GM12878 (cell line): ENCODE results near the gene DNPEP. TPM values are rescaled to one million over a fixed set of nuclear protein-coding genes. Genes with fewer than 3 reads are reported as not detected.

Source experiments
- ATAC-seq: fragments of 200-7000 bp; cut with Tn5 transposase; 3 replicates; pipeline ENCODE4 v1.9.1; 2020; ENCODE audit warnings: mild to moderate bottlenecking, moderate library complexity
- BruUV-seq: library from RNA; stranded (reverse); fragments of 400-500 nt; replicated peaks from 2 replicates; lab custom pipeline; 2021; lab: Mats Ljungman, UMichigan
- CTCF ChIA-PET: fragments of 300-600 bp; sonication (Branson Sonifier 250); formaldehyde crosslinking; extraction: SDS; loops from one replicate; lab custom pipeline; 2021; ENCODE audit warnings: inconsistent platforms; lab: Yijun Ruan, JAX
- POLR2A ChIA-PET: fragments of 350-600 bp; formaldehyde crosslinking; extraction: SDS; loops from one replicate; lab custom pipeline; 2021; ENCODE audit warnings: inconsistent platforms; lab: Charles Lee
- RAD21 ChIA-PET: fragments of 300-600 bp; sonication (Branson Sonifier 250); formaldehyde crosslinking; loops from one replicate; lab custom pipeline; 2023; ENCODE audit warnings: antibody characterized with exemption; ENCODE audit not compliant: unreplicated experiment; lab: Charles Lee
- SMC1A ChIA-PET: fragments of 300-600 bp; sonication (Branson Sonifier 250); formaldehyde crosslinking; loops from one replicate; lab custom pipeline; 2023; ENCODE audit not compliant: unreplicated experiment, uncharacterized antibody; lab: Charles Lee
- DNase-seq: peaks from one replicate; pipeline ENCODE4 v3.0.0-alpha.2; 2011; ENCODE audit warnings: low read depth, low spot score
- FAIRE-seq: peaks from 3 replicates; lab custom pipeline; 2011; peaks lifted over from hg19 to GRCh38; lab: Jason Lieb, UNC
- H2AFZ ChIP-seq: 2 replicates; pipeline ENCODE4 v1.6.0; 2011; ENCODE audit warnings: low read depth, low read length, control low read depth; ENCODE audit not compliant: control insufficient read depth
- H3K27ac ChIP-seq: 2 replicates; pipeline ENCODE4 v1.5.1; 2011; ENCODE audit warnings: control low read depth; ENCODE audit not compliant: control insufficient read depth, insufficient read depth
- H3K27me3 ChIP-seq, 2 experiments: replicated peaks in 1 of 2; 2 replicates each; pipeline versions ENCODE4 v1.6.0 to v1.6.1; 2011; ENCODE audit warnings: low read length in 1 of 2; ENCODE audit not compliant: control insufficient read depth in 2 of 2, insufficient read depth in 2 of 2
- H3K36me3 ChIP-seq, 2 experiments: 2 replicates each; pipeline ENCODE4 v1.5.1; 2011; ENCODE audit warnings: low read length in 1 of 2; ENCODE audit not compliant: control insufficient read depth in 2 of 2, insufficient read depth in 2 of 2
- H3K4me1 ChIP-seq: 2 replicates; pipeline ENCODE4 v1.6.1; 2011; ENCODE audit warnings: mild to moderate bottlenecking, low read length, moderate library complexity, mixed read lengths; ENCODE audit not compliant: control insufficient read depth, insufficient read depth
- H3K4me2 ChIP-seq: 2 replicates; pipeline ENCODE4 v1.6.0; 2011; ENCODE audit warnings: control low read depth; ENCODE audit not compliant: control insufficient read depth, insufficient read depth
- H3K4me3 ChIP-seq: fragments of 200-600 bp; sonication (generic); 2 replicates; pipeline ENCODE4 v1.5.1; 2016
- H3K79me2 ChIP-seq: 2 replicates; pipeline ENCODE4 v1.6.0; 2011; ENCODE audit warnings: low read length; ENCODE audit not compliant: control insufficient read depth, insufficient read depth
- H3K9ac ChIP-seq: 2 replicates; pipeline ENCODE4 v1.8.0; 2011; ENCODE audit warnings: low read length, control low read depth, mixed read lengths; ENCODE audit not compliant: control insufficient read depth, insufficient read depth
- H3K9me3 ChIP-seq: replicated peaks from 3 replicates; pipeline ENCODE4 v1.5.1; 2011; ENCODE audit warnings: mild to moderate bottlenecking, low read length; ENCODE audit not compliant: control insufficient read depth, insufficient read depth
- H4K20me1 ChIP-seq: 2 replicates; pipeline ENCODE4 v1.6.0; 2011; ENCODE audit not compliant: control insufficient read depth, insufficient read depth
- CHD4 ChIP-seq: fragments of 200-600 bp; sonication (generic); IDR thresholded peaks from 2 replicates; pipeline ENCODE4 v1.6.1; 2016; ENCODE audit warnings: mild to moderate bottlenecking
- MXI1 ChIP-seq: fragments of 150-350 bp; IDR thresholded peaks from 2 replicates; pipeline ENCODE4 v1.6.1; 2011; ENCODE audit warnings: low read depth, mild to moderate bottlenecking, inconsistent platforms, low read length, improper control_type of control experiment
- MYB ChIP-seq: fragments of 150-350 bp; IDR thresholded peaks from 2 replicates; pipeline ENCODE4 v1.6.1; 2014; ENCODE audit warnings: mild to moderate bottlenecking, low read depth, low read length, borderline replicate concordance
- NRF1 ChIP-seq: conservative IDR thresholded peaks from 2 replicates; pipeline ENCODE4 v1.6.1; 2011; ENCODE audit warnings: mild to moderate bottlenecking, low read depth, low read length, improper control_type of control experiment
- PML ChIP-seq: IDR thresholded peaks from 2 replicates; pipeline ENCODE4 v1.6.1; 2012; ENCODE audit warnings: low read length, inconsistent platforms
- SIX5 ChIP-seq: IDR thresholded peaks from 2 replicates; pipeline ENCODE4 v1.6.1; 2011; ENCODE audit warnings: mild to moderate bottlenecking, low read depth, low read length, moderate library complexity; ENCODE audit not compliant: severe bottlenecking
- SMAD1 ChIP-seq: fragments of 450-650 bp; IDR thresholded peaks from 2 replicates; pipeline ENCODE4 v1.6.1; 2018; ENCODE audit warnings: mild to moderate bottlenecking, low read depth; ENCODE audit not compliant: partially characterized antibody
- YBX1 ChIP-seq: fragments of 450-650 bp; IDR thresholded peaks from 2 replicates; pipeline ENCODE4 v1.6.1; 2016; ENCODE audit warnings: antibody characterized with exemption
- ZNF217 ChIP-seq: fragments of 450-650 bp; IDR thresholded peaks from 2 replicates; pipeline ENCODE4 v1.6.1; 2017; ENCODE audit warnings: antibody characterized with exemption, mild to moderate bottlenecking
- WGBS: methylation state at CpG from one replicate; pipeline ENCODE4 v1.1.6; 2016; ENCODE audit warnings: low lambda C conversion rate; ENCODE audit not compliant: insufficient replicate concordance, insufficient coverage; ENCODE audit errors: missing lambda C conversion rate; 5-methylcytosine and 5-hydroxymethylcytosine counted together
- in situ Hi-C: fragments of 300-500 bp; cut with MboI; formaldehyde crosslinking; loops from 9 replicates; pipeline ENCODE4 v1.14.3; 2018; ENCODE audit warnings: mixed read lengths
- intact Hi-C: fragments of 100-400 bp; cut with micrococcal nuclease; formaldehyde crosslinking; loops from one replicate; pipeline ENCODE4 v1.14.2; 2022; ENCODE audit not compliant: unreplicated experiment
- polyA plus RNA-seq, 11 experiments: library from polyadenylated mRNA; depleted of rRNA in 4 of 11; unstranded in 6 of 11; stranded (reverse) in 5 of 11; fragments of >200 nt; fragmentation: Nextera tagmentation in 4 of 11; fragmentation: Illumina TruSeq in 1 of 11; extraction: Ambion mirVana in 4 of 11; extraction: Trizol in 1 of 11; gene quantifications; 1 replicate in 1 of 11; 2 replicates in 10 of 11; pipeline versions ENCODE4 v1.2.1 to v1.2.3, GENCODE V29; 2011 to 2016; ENCODE audit warnings: inconsistent platforms in 2 of 11, missing spikeins in 2 of 11, low read depth in 1 of 11
- total RNA-seq, 4 experiments: library from RNA; depleted of rRNA in 3 of 4; stranded (reverse); fragments of >200 nt in 3 of 4; fragmentation: Illumina TruSeq in 1 of 4; extraction: Trizol in 1 of 4; gene quantifications; 2 replicates each; pipeline versions ENCODE4 v1.2.1 to v1.2.3, GENCODE V29; 2013 to 2021
- TF ChIP-seq, protein P1 (sequence below): fragments of 450-650 bp; formaldehyde crosslinking; IDR thresholded peaks from 2 replicates; pipeline ENCODE4 v1.4.0; 2022; ENCODE audit warnings: mild to moderate bottlenecking, moderate library complexity
- TF ChIP-seq, protein P2 (sequence below): IDR thresholded peaks from 2 replicates; pipeline ENCODE4 v1.6.1; 2011; ENCODE audit warnings: low read depth, low read length, improper control_type of control experiment, borderline replicate concordance
- TF ChIP-seq, protein P3 (sequence below), 3 experiments: IDR thresholded peaks in 2 of 3; conservative IDR thresholded peaks in 1 of 3; 2 replicates each; pipeline ENCODE4 v1.5.1; 2011; ENCODE audit warnings: low read depth in 3 of 3, low read length in 3 of 3, mild to moderate bottlenecking in 3 of 3, control low read depth in 2 of 3, moderate library complexity in 2 of 3, inconsistent platforms in 1 of 3, mixed read lengths in 1 of 3; ENCODE audit not compliant: control insufficient read depth in 2 of 3, insufficient read depth in 1 of 3; ENCODE audit errors: extremely low read depth in 1 of 3
- TF ChIP-seq, protein P4 (sequence below): IDR thresholded peaks from 2 replicates; pipeline ENCODE4 v1.6.1; 2011; ENCODE audit warnings: borderline replicate concordance, low read depth, mild to moderate bottlenecking, moderate library complexity, mixed read lengths, low read length; ENCODE audit not compliant: insufficient read depth; ENCODE audit errors: extremely low read length
- TF ChIP-seq, protein P5 (sequence below): IDR thresholded peaks from 2 replicates; pipeline ENCODE4 v1.6.1; 2011; ENCODE audit warnings: low read depth, mild to moderate bottlenecking, low read length, moderate library complexity, borderline replicate concordance; ENCODE audit errors: extremely low read depth
- TF ChIP-seq, protein P6 (sequence below): IDR thresholded peaks from 2 replicates; pipeline ENCODE4 v1.6.1; 2012; ENCODE audit warnings: low read length, inconsistent platforms

Gene DNPEP
- total and polyA plus RNA-seq, 10 of the 15 experiments (the other 5 are each of a cell fraction or from before 2014, with no cell fraction given) = 33.1 to 82.0 (median 64.1) TPM

DNA sequence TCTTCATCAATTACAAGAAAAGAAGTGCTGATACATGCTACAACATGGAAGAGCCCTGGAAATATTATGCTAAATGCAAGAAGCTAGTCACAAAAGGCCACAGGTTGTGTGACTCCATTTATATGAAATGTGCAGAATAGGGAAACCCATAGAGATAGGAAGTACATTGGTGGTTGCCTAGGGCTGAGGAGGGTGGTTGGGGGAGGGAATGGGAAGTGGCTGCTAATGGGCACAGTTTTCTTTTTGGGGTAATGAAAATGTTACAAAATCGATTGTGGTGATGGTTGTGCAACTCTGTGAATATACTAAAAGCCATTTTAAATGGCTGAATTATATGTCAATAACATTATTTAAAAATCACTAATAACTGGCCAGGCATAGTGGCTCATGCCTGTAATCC, 30.9 kb downstream of the DNPEP start:
- intact Hi-C loops = no loop called here
- BruUV-seq = no TSS peak
- CTCF ChIA-PET = interaction anchor here (0.7 to 1.5 kb wide), 3 partner anchors 57 to 198 kb away, joined by 3 read pairs; no protein-coding TSS in a partner anchor
- no peak for TF ChIP-seq CHD4
- TF ChIP-seq, protein P1, sequence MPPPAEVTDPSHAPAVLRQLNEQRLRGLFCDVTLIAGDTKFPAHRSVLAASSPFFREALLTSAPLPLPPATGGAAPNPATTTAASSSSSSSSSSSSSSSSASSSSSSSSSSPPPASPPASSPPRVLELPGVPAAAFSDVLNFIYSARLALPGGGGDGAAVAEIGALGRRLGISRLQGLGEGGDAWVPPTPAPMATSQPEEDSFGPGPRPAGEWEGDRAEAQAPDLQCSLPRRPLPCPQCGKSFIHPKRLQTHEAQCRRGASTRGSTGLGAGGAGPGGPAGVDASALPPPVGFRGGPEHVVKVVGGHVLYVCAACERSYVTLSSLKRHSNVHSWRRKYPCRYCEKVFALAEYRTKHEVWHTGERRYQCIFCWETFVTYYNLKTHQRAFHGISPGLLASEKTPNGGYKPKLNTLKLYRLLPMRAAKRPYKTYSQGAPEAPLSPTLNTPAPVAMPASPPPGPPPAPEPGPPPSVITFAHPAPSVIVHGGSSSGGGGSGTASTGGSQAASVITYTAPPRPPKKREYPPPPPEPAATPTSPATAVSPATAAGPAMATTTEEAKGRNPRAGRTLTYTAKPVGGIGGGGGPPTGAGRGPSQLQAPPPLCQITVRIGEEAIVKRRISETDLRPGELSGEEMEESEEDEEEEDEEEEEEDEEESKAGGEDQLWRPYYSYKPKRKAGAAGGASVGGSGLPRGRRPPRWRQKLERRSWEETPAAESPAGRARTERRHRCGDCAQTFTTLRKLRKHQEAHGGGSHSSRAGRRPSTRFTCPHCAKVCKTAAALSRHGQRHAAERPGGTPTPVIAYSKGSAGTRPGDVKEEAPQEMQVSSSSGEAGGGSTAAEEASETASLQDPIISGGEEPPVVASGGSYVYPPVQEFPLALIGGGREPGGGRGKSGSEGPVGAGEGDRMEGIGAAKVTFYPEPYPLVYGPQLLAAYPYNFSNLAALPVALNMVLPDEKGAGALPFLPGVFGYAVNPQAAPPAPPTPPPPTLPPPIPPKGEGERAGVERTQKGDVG = no peak
- no peak for TF ChIP-seq MYB
- TF ChIP-seq, protein P2, sequence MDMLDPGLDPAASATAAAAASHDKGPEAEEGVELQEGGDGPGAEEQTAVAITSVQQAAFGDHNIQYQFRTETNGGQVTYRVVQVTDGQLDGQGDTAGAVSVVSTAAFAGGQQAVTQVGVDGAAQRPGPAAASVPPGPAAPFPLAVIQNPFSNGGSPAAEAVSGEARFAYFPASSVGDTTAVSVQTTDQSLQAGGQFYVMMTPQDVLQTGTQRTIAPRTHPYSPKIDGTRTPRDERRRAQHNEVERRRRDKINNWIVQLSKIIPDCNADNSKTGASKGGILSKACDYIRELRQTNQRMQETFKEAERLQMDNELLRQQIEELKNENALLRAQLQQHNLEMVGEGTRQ = no peak
- TF ChIP-seq, protein P3, sequence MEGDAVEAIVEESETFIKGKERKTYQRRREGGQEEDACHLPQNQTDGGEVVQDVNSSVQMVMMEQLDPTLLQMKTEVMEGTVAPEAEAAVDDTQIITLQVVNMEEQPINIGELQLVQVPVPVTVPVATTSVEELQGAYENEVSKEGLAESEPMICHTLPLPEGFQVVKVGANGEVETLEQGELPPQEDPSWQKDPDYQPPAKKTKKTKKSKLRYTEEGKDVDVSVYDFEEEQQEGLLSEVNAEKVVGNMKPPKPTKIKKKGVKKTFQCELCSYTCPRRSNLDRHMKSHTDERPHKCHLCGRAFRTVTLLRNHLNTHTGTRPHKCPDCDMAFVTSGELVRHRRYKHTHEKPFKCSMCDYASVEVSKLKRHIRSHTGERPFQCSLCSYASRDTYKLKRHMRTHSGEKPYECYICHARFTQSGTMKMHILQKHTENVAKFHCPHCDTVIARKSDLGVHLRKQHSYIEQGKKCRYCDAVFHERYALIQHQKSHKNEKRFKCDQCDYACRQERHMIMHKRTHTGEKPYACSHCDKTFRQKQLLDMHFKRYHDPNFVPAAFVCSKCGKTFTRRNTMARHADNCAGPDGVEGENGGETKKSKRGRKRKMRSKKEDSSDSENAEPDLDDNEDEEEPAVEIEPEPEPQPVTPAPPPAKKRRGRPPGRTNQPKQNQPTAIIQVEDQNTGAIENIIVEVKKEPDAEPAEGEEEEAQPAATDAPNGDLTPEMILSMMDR (IDR thresholded peaks at IDR 0.05 in 2 of 3, conservative IDR thresholded peaks at IDR 0.05 in 1 of 3; ENCODE audit: control insufficient read depth in 2 of 3, extremely low read depth in 1 of 3, insufficient read depth in 1 of 3, low read depth in 3 of 3, low read length in 3 of 3) = no peak
- no peak for TF ChIP-seq SMAD1
- TF ChIP-seq ZNF217 = no peak
- TF ChIP-seq, protein P4, sequence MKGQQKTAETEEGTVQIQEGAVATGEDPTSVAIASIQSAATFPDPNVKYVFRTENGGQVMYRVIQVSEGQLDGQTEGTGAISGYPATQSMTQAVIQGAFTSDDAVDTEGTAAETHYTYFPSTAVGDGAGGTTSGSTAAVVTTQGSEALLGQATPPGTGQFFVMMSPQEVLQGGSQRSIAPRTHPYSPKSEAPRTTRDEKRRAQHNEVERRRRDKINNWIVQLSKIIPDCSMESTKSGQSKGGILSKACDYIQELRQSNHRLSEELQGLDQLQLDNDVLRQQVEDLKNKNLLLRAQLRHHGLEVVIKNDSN = no peak
- no peak for TF ChIP-seq NRF1
- no peak for TF ChIP-seq YBX1
- TF ChIP-seq, protein P5, sequence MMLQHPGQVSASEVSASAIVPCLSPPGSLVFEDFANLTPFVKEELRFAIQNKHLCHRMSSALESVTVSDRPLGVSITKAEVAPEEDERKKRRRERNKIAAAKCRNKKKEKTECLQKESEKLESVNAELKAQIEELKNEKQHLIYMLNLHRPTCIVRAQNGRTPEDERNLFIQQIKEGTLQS = no peak
- no peak for TF ChIP-seq PML
- TF ChIP-seq, protein P6, sequence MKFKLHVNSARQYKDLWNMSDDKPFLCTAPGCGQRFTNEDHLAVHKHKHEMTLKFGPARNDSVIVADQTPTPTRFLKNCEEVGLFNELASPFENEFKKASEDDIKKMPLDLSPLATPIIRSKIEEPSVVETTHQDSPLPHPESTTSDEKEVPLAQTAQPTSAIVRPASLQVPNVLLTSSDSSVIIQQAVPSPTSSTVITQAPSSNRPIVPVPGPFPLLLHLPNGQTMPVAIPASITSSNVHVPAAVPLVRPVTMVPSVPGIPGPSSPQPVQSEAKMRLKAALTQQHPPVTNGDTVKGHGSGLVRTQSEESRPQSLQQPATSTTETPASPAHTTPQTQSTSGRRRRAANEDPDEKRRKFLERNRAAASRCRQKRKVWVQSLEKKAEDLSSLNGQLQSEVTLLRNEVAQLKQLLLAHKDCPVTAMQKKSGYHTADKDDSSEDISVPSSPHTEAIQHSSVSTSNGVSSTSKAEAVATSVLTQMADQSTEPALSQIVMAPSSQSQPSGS = no peak
- TF ChIP-seq MXI1 = no peak
- TF ChIP-seq SIX5 = no peak

More for the DNA sequence above, 30.9 kb downstream of the DNPEP start:
- FAIRE-seq (no peak), DNase-seq (no peak), ATAC-seq (no peak)
- RAD21 ChIA-PET = no interaction called here
- POLR2A ChIA-PET = no interaction called here
- in situ Hi-C loops = no loop called here
- no peaks in the 10 kb centered on the region for H3K4me1 ChIP-seq
- no peak overlapping the region for H3K4me3 ChIP-seq
- peaks cover 0 to 2% of the 10 kb centered on the region in 2 experiments; a peak in 2 of 4 replicates for H3K27me3 ChIP-seq
- H4K20me1 ChIP-seq = no peaks in the 10 kb centered on the region
- no peak overlapping the region for H3K4me2 ChIP-seq
- H3K27ac ChIP-seq = no peak overlapping the region
- 0% methylated on average over 1 of the region's 1 CpG for WGBS
- no peak overlapping the region for H3K9ac ChIP-seq
- no peaks in the 10 kb centered on the region for H3K79me2 ChIP-seq
- SMC1A ChIA-PET = no interaction called here
- no peaks in the 10 kb centered on the region for H3K36me3 ChIP-seq
- H3K9me3 ChIP-seq = no peaks in the 10 kb centered on the region
- H2AFZ ChIP-seq = no peak overlapping the region
